WERI-Rb-1 (cell line): ENCODE measurements around the gene ATG4D.
"Not testable (repeated sequence)": the region's sequence is repeated elsewhere in the genome, so short reads cannot be mapped to it uniquely, and the experiment has no call there.

Experiments used
- DNase-seq: peaks from one replicate; pipeline ENCODE4 v3.0.0-alpha.2; 2020
- H3K27ac ChIP-seq: fragments of 250-450 bp; sonication (Bioruptor Pico); 2 replicates; pipeline ENCODE4 v1.5.1; 2020; ENCODE audit warnings: mild to moderate bottlenecking, moderate library complexity
- H3K27me3 ChIP-seq: fragments of 250-450 bp; sonication (Bioruptor Pico); 2 replicates; pipeline ENCODE4 v1.5.1; 2021; ENCODE audit warnings: mild to moderate bottlenecking, low read depth, moderate library complexity; ENCODE audit not compliant: insufficient read depth, severe bottlenecking
- H3K36me3 ChIP-seq: fragments of 250-450 bp; sonication (Bioruptor Pico); 2 replicates; pipeline ENCODE4 v1.5.1; 2020; ENCODE audit warnings: mild to moderate bottlenecking, moderate library complexity
- H3K4me3 ChIP-seq: 2 replicates; pipeline ENCODE4 v1.5.1; 2011; ENCODE audit warnings: low read depth, mild to moderate bottlenecking, control low read depth, low read length
- H3K9me3 ChIP-seq: fragments of 250-450 bp; sonication (Bioruptor Pico); 2 replicates; pipeline ENCODE4 v1.5.1; 2021; ENCODE audit warnings: mild to moderate bottlenecking, moderate library complexity; ENCODE audit not compliant: severe bottlenecking
- CTCF ChIP-seq: IDR thresholded peaks from 2 replicates; pipeline ENCODE4 v1.5.1; 2011; ENCODE audit warnings: low read depth, mild to moderate bottlenecking, control low read depth, inconsistent platforms, low read length

ATG4D gene

GRCh38 chr19:10521461-10522171, 22.1 kb upstream of the ATG4D start:
- Histone ChIP-seq H3K36me3 (no peaks in the 10 kb centered on the region), H3K27me3 (no peaks in the 10 kb centered on the region), H3K27ac (no peak overlapping the region), H3K4me3 (no peak overlapping the region), H3K9me3 (no peaks in the 10 kb centered on the region)
- DNase-seq = no peak
- TF ChIP-seq CTCF = no peak

- Histone ChIP-seq H3K27me3 (no peaks in the 10 kb centered on the region), H3K4me3 (no peak overlapping the region), H3K9me3 (no peaks in the 10 kb centered on the region), H3K36me3 (no peaks in the 10 kb centered on the region), H3K27ac (no peak overlapping the region)
- no peak for TF ChIP-seq CTCF
- DNase-seq = no peak
These were observed 20.5 kb upstream of the ATG4D start for GRCh38 chr19:10523135-10523636.

GRCh38 chr19:10525636-10526035, 18.1 kb upstream of the ATG4D start:
- no peak for DNase-seq
- no peaks in the 10 kb centered on the region for H3K9me3 ChIP-seq
- no peak overlapping the region for H3K4me3 ChIP-seq
- H3K27ac ChIP-seq = no peak overlapping the region
- TF ChIP-seq CTCF = no peak
- H3K27me3 ChIP-seq = no peaks in the 10 kb centered on the region
- no peaks in the 10 kb centered on the region for H3K36me3 ChIP-seq

- not testable (repeated sequence) for H3K9me3 ChIP-seq, H3K27me3 ChIP-seq, H3K36me3 ChIP-seq, H3K27ac ChIP-seq, H3K4me3 ChIP-seq, DNase-seq
These were observed 16.8 kb upstream of the ATG4D start for GRCh38 chr19:10526887-10527286.

- Histone ChIP-seq H3K36me3 (no peaks in the 10 kb centered on the region), H3K27me3 (no peaks in the 10 kb centered on the region), H3K4me3 (no peak overlapping the region), H3K9me3 (no peaks in the 10 kb centered on the region), H3K27ac (no peak overlapping the region)
- no peak for DNase-seq
- no peak for TF ChIP-seq CTCF
These were observed 11.2 kb upstream of the ATG4D start for GRCh38 chr19:10532457-10532856.

- no peaks in the 10 kb centered on the region for H3K36me3 ChIP-seq
- H3K27ac ChIP-seq = no peak overlapping the region
- no peak overlapping the region for H3K4me3 ChIP-seq
- H3K9me3 ChIP-seq = no peaks in the 10 kb centered on the region
- TF ChIP-seq CTCF = no peak
- DNase-seq = no peak
- no peaks in the 10 kb centered on the region for H3K27me3 ChIP-seq
These were observed 9.9 kb upstream of the ATG4D start for GRCh38 chr19:10533646-10534386.
